ENCODE results near the gene WDR41. TPM values are rescaled to one million over a fixed set of nuclear protein-coding genes. Genes with fewer than 3 reads are reported as not detected.
A peak's percentile ranks its signal among the peaks of the same experiment; 100 is the strongest.

The WDR41 gene
- polyA plus RNA-seq, 5 donors = 56.7 to 82.7 (median 67.3) TPM

DNA sequence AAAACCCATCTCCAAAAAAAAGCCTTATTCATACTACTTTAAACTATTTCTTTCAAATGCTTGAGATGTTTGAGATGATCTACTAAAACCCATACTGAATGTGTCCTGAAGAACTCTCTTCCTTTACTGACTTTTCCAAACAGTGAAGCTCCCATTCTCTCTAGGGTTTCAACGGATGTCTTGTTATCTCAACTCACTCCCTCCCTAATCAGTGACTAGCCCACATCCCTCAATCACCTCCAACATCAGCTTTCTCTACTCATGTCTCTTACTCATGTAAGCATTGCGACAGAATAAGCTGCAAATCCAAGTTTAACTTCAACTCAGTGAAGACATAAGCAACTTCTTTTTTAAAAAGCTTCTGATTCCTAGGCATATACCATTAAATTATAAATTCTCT is 42.1 kb downstream of the WDR41 start:
- DNase-seq = no peak

DNA sequence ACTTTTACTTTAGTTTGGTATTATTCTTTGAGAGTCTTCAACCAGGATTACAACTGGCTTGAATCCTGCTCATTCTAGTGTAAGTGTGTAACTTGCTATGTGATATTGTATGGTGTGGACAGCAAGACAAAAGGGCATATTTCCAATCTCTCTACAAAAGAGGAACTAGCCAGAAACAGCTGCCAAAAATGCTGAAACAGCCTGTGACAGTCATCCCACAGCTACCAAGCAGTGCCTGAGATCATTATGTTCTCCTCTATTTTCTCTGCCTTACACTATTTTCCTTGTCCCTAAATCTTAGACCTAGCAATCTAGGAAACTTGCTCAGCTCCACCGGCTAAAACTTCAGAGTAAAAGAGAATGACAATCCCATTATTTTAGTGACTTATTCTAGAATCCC is 42.8 kb downstream of the WDR41 start:
- DNase-seq = peak in 1 of 2 donors; percentile 52

DNA sequence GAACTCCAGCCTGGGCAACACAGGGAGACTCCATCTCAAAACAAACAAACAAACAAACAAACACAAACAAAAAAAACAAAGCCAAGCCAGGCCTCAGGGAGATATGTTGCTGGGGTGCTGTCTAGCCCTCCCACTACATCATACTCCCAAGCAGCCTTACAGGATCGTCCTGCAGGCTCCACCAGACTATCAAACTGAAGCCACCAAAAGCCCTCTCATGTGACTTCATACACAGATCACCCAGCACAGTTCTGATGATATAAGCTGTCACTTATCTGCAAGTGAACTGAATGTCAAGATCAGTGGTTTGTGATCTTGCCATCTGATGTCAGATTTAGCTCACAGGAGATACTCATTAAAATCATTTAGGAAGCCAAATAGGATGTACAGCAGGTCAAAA is 43.3 kb downstream of the WDR41 start:
- no peak for DNase-seq

DNA sequence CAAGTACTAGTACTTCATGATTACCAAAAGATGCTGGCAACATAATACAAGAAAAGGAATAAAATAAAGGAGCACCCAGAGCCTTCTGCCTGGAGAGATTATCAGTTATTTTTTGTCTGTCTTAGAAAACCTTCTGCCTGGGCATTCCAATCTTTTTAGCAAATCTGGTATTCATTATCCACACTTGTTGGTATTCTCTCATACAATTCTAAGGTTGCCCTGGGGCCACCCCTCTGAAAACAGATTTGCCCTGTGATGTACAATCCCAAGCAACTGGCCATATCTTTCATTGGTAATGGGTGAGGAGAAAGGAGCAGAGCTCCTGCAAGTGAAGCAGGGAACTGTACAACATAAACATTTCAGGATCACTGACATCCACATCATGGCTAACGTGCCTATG is 47.8 kb downstream of the WDR41 start:
- no peak for DNase-seq

DNA sequence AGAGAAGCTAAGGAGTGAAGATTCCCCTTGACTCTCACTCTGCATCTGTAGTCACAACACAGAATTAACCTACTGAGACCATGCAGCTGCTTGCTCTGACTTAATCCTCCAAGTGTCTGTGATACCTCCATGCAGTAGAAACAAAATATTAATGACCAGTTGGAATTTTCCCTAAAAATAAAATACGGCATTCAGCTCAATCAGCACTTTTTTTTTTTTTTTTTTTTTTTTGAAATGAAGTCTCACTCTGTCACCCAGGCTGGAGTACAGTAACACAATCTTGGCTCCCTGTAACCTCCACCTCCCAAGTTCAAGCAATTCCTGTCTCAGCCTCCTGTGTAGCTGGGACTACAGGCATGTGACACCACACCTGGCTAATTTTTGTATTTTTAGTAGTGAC is 48.4 kb downstream of the WDR41 start:
- no peak for DNase-seq

DNA sequence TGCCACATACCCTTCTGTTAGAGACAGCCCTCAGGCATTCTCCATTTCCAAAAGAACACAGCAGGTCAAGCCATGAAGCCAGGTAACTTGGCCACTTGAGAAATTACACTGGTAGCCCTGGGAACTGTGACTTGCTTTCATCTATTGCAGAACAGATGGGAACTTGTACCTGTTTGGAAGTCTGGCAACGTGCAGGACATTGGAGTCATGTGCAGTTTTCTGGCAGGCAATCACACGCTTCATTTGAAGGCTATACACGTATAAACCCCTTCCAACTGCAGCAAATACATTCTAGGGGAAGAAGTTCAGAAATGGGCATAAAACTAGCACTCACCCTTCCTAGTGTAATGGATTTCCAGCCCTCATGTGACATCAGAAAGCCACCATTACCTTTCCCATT is 54.0 kb downstream of the WDR41 start:
- DNase-seq = no peak

DNA sequence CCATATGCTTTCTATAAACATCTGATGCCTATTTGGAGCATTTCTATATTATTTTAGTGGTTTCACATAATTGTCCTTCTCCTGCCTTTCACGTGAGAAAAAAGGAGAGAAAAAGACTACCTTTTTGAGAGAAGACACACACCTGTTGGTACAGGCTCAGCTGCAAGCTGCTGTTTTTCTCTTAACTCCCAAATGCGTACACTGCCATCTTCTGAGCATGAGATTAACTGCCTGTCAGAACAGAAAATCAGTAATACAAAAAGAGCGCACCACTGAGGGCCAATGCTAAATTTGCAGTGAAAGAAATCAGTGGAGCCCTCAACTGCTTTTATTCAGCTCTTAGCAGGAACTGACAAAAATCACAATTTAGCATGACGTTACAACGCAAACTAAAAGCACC is 54.9 kb downstream of the WDR41 start:
- DNase-seq = no peak

DNA sequence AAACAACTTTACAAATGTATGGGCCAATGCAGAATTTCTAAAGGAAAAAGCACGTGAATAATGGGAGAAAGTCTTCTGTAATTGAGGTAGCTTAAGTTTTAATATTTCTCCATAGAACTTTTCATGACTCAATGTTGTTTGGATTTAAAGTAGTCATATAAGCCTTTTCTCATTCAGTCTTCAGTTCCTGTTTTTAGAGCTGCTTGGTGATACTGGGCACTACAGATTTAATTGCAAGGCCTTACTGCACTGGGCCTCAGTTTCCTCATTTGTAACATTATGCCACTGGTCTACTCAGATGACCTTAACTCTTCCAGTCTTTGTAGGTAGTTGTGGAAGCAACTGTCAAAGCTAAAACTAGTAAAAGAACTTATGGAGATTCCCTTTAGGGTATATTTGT is 60.4 kb downstream of the WDR41 start:
- no peak for DNase-seq

DNA sequence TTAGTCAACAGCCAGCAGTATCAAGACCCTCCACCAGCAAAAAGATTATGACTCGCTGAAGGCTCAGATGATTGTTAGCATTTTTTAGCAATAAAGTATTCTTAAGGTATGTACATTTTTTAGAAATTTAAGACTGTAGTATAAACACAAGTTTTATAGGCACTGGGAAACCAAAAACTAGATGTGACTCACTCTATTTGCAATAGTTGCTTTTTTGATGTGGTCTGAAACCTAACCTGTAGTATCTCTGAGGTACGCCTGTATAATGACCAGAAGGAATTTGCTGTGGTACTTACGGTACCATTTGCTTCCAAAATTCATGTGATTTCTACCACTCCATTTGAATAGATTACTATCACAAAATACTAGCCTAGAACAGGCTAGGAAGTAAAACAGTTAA is 60.8 kb downstream of the WDR41 start:
- DNase-seq = no peak

DNA sequence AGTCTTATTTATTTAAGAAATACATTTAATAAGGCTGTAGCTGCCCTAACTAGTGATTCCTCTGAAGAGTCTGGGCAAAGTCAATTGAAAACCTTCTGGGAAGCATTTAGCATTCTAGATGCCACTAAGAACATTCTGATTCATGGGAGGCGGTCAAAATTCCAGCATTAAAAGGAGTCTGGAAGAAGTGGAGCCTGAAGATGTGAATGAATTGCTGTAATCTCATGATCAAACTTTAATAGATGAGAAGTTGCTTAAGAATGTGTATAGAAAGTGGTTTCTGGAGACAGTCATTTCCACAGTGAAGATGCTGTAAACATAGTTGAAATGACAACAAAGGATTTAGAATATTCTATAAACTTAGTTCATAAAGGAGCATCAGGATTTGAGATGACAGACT is 61.4 kb downstream of the WDR41 start:
- DNase-seq = no peak

DNA sequence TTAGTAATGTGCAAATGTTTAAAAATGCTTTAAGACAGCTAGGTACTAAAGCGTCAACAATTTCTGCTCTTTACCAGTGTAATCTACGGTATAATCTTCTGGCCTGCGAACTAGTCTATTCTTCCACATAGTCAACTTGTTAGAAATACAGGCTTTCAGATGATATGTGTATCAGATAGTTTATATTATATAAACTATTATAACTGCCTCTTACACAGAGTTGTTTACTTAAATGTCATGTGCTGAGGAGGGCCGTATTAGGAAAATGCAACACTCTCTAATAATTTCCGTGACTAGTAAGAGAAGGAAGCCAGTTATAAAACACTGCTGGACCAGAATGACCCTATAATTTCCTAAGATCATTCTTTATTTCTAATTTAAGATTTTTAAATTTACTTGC is 63.6 kb downstream of the WDR41 start:
- DNase-seq = no peak

DNA sequence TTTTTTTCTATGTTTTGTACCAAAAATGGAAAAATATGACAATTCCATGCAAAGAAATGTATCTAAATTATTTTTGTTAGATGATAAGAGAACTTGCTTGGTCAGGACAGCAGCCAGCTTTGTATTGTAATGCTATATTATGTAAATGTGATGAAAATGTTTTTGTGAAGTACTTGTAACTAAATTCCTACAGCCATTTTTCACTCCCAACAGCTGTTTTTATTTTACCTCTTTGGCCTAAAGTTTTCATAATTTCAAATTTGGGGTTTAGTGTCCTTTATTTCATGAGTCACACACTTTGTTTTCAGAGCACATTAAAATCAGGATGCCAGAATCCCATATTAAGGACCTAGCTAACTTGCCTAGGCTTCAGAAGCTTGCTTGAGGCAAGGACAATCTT is 64.1 kb downstream of the WDR41 start:
- no peak for DNase-seq

DNA sequence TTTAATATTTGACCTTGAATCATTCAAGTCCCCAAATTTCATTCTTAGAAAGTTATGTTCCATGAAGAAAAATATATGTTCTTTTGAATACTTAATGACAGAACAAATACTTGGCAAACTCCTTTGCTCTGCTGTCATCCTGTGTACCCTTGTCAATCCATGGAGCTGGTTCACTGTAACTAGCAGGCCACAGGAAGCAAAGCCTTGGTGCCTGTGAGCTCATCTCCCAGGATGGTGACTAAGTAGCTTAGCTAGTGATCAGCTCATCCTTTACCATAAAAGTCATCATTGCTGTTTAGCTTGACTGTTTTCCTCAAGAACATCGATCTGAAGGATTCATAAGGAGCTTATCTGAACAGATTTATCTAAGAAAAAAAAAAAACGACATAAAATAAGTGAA is 65.4 kb downstream of the WDR41 start:
- no peak for DNase-seq

DNA sequence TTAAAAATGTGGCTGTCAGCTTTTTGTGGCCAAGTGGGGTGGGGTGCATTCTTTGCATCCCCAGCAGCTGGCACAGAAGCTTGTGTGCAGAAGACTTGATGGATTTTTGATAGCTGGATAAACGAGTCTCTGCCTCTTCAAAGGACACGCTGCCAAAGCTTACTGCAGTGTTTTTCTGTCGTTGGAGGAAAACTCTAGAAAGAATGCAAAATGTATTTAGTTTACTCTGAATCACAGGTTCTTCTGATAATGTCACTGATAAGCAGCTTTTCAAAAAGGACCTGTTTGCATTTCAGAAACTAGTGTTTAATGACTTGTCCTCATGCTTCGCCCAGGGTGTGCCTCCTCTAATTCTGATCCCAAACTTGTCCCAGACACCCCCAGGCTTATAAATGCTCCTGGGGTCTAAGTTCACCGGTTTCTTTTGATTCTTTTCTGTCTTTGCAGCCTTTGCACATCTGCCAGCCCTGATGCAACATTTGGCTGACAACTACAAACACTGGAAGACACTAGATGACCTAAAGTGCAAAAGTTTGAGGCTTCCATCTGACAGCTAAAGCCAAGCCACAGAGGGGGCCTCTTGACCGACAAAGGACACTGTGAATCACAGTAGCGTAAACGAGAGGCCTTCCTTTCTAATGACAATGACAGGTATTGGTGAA is 66.0 kb downstream of the WDR41 start:
- no peak for DNase-seq

DNA sequence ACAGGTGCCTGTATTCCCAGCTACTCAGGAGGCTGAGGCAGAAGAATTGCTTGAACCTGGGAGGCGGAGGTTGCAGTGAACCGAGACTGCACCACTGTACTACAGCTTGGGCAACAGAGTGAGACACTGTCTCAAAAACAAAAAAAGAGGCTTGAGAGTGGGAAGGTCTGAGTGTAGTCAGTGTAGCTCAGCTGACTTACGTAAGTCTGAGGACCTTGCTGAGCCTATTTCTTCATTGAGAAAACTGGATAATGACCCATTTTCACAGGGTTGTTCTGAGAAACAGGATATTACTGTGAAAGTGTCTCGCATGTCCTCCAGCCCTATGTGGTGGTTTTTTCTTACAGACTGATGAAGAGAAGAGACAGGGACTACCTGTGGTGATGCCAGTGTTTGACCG is 66.7 kb downstream of the WDR41 start:
- DNase-seq = no peak

DNA sequence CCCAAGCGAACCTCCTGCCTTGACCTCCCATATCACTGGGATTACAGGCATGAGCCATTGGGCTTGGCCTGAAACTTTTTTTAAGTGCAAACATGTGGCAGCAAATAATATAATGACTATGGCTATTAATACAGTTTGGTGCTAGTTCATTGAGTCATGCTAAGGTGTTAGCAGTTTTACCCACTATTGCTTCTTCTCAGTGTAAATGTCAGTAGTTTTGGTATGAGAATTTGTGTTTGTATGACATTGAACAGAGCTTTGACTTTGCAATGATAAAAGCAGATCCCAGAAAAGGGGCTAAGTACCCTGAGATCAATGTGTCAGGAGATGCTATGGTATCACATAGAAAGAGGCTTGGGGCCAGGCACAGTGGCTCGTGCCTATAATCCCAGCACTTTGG is 67.2 kb downstream of the WDR41 start:
- no peak for DNase-seq

DNA sequence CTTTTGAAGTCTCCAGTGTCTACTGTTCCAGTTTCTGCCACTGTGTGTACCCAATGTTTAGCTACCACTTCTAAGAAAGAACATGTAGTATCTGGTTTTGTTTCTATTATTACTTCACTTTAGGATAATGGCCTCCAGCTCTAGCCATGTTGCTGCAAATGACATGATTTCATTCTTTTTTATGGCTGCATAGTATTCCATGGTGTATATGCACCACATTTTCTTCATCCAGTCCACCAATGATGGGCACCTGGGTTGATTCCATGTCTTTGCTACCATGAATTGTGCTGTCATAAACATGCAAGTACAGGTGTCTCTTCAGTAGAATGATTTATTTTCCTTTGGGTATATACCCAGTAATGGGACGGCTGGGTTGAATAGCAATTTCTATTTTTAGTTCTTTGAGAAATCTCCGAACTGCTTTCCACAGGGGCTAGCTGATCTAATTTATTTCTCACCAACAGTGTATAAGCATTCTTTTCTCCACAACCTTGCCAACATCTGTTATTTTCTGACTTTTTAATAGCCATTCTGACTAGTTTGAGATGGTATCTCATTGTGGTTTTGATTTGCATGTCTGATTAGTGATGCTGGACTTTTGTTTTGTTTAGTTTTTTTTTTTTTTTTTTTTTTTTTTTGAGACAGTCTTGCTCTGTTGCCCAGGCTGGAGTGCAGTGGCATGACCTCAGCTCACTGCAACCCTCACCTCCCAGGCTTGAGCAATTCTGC is 68.9 kb downstream of the WDR41 start:
- DNase-seq = no peak

DNA sequence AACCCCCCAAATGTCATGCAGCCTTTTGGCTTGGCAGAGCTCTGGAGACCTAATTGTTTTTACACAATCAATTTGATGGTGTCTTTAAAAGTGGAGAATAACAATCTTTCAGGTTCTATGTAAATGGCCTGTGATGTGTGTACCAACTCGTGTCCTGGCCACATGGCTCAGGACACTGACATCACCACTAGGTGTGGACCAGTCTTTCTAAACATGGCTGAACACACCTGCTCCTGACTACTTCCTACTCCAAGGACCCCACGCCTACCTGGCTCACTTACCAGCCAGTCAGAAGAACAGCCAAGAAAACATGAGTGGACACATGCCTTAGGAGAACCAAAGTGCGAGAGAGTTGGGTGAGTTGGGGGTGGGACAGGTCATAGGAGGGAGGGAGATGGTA is 71.2 kb downstream of the WDR41 start:
- no peak for DNase-seq

DNA sequence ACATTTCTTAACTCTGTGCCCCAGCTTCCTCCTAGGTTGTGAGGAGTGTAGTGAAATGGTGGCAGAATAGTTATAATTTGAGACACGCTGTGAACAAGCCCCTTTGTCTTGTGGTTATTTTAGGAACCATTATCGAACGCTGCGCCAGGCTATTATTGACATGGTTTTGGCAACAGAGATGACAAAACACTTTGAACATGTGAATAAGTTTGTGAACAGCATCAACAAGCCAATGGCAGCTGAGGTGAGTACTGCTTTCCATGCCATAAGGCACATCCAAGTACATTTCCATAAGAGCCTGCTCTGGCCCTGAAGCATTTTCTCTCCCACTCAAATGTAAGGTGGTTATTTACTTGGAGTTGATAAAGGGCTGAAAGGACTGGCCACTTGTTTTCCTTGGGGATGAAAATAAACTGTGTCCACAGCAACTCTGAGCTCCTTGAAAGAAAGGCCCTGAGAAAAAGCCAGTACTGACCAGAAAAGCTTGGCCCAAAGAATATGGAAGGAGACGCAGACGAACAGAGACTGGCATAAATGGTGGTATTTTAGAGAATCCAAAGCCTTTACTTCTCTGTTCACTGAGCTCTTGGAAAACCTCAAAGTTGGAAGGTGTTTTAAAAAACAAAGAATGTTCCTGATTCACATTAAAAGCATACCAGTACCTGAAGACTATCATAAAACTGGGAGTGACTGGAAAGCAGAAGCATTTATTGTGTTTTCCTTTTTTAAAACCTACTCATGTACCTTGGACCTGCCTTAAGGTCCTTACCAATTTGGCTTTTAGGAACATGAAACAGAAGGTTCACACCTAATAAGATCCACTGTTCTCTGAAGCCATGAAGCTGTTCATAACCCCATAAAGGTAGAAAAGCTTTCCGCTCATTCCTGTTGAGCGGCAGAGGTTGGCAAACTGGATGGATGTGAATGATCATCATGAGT is 72.2 kb downstream of the WDR41 start:
- DNase-seq = no peak

DNA sequence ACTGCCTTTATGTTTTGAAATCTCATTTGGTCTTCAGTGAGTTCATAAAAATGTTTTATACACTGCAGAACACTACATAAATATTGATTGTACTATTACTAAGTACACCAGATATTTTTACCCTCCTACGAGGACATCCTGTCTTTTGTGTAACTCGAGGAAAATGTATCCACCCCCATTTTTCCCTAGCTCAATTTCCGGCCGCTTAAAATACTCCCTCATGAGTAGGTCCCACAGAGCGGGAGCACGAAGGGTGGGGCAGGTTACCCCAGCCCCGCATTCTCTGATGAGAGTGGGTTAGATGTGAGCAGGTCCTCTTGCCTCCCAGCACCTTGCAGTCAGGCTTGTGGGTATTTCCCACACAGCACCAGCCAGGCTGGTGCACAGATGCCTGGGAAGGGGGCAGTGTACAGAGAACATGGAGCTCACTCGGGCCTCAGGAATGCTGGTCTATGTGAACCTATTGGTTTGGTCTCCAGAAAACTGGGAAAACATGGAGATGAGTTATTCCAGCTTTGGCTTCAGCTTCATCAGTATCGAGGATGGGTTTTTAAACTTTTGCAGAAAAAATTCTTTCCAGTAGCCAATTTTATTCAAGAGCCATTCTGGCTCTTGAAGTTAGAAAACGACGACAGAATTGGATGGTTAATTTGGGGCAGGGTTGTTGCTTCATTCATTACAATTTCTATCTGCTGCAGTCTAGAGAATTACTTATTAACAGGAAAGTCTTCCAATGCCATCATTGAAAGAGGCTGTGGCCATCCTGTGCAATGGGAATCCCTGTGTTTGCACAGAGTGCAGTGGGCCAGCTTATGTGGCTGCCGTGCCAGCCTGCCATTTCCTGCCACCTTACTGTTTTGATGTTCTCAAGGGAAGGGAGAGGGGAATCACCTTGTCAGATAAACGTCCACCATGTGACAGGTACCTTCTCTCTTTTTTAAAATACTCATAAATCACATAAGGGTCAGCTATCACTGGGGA is 73.2 kb downstream of the WDR41 start:
- no peak for DNase-seq

DNA sequence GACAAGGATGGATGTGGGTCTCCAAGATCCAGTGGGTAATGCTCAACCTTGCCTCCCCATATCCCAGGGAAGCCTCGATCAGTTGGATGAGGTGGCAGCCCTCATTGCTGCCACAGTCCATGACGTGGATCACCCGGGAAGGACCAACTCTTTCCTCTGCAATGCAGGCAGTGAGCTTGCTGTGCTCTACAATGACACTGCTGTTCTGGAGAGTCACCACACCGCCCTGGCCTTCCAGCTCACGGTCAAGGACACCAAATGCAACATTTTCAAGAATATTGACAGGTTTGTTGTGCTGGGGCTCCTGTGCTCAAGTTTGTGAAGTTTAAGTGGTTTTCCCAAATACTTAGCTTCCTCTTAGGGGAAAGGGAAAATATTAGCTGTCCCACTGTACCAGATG is 74.0 kb downstream of the WDR41 start:
- no peak for DNase-seq

DNA sequence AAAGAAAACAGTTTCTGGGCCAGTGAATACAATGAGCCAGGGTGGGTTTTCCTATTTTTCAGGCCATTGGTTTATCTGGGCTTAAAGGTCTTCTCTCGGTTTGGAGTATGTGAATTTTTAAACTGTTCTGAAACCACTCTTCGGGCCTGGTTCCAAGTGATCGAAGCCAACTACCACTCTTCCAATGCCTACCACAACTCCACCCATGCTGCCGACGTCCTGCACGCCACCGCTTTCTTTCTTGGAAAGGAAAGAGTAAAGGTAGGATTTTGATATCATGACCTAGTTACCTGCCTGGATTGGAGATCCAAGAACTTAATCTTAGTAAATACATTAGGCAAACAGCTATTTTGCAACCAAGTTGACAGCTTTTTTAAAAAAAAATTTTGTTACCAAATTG is 79.1 kb downstream of the WDR41 start:
- no peak for DNase-seq

Measured in right lung (tissue), 5 donors.